Trophoblast cell (in vitro differentiated cells and primary cell): ENCODE measurements around the gene SLC35C1.

Source experiments
- DNase-seq, 2 donors: peaks; one replicate each; pipeline ENCODE4 v3.0.0-alpha.2; 2016
- H2AFZ ChIP-seq: 2 replicates; pipeline ENCODE4 v1.6.1; 2013; ENCODE audit warnings: low read length, moderate library complexity, mild to moderate bottlenecking; ENCODE audit not compliant: insufficient read depth, poor library complexity
- H2AK5ac ChIP-seq: 2 replicates; pipeline ENCODE4 v1.6.1; 2013; ENCODE audit warnings: mild to moderate bottlenecking, low read length
- H2BK120ac ChIP-seq: 2 replicates; pipeline ENCODE4 v1.6.1; 2013; ENCODE audit warnings: low read length, mild to moderate bottlenecking, moderate library complexity; ENCODE audit not compliant: insufficient read depth, poor library complexity
- H2BK12ac ChIP-seq: 2 replicates; pipeline ENCODE4 v1.6.1; 2013; ENCODE audit warnings: mild to moderate bottlenecking, low read length, moderate library complexity
- H2BK5ac ChIP-seq: 2 replicates; pipeline ENCODE4 v1.6.1; 2013; ENCODE audit warnings: low read length, low read depth, moderate library complexity, mild to moderate bottlenecking; ENCODE audit not compliant: poor library complexity
- H3K14ac ChIP-seq: 2 replicates; pipeline ENCODE4 v1.6.1; 2013; ENCODE audit warnings: mild to moderate bottlenecking, low read length
- H3K18ac ChIP-seq: 2 replicates; pipeline ENCODE4 v1.6.1; 2013; ENCODE audit warnings: mild to moderate bottlenecking, low read length
- H3K23ac ChIP-seq: 2 replicates; pipeline ENCODE4 v1.6.1; 2013; ENCODE audit warnings: low read length
- H3K27ac ChIP-seq: 2 replicates; pipeline ENCODE4 v1.5.1; 2013; ENCODE audit warnings: low read depth, mild to moderate bottlenecking, inconsistent platforms, low read length, moderate library complexity
- H3K27me3 ChIP-seq: 2 replicates; pipeline ENCODE4 v1.6.1; 2013; ENCODE audit warnings: inconsistent platforms, mild to moderate bottlenecking, low read length, moderate library complexity; ENCODE audit not compliant: insufficient read depth
- H3K36me3 ChIP-seq, 2 experiments: 1 replicate in 1 of 2; 2 replicates in 1 of 2; pipeline ENCODE4 v1.6.1; 2013; ENCODE audit warnings: low read length in 2 of 2, mild to moderate bottlenecking in 2 of 2, moderate library complexity in 1 of 2; ENCODE audit not compliant: insufficient read depth in 2 of 2, control insufficient read depth in 1 of 2
- H3K4ac ChIP-seq: 2 replicates; pipeline ENCODE4 v1.6.1; 2013; ENCODE audit warnings: low read depth, mild to moderate bottlenecking, low read length, moderate library complexity
- H3K4me1 ChIP-seq, 2 experiments: 1 replicate in 1 of 2; 2 replicates in 1 of 2; pipeline ENCODE4 v1.6.1; 2013; ENCODE audit warnings: low read length in 2 of 2, mild to moderate bottlenecking in 2 of 2, moderate library complexity in 1 of 2; ENCODE audit not compliant: insufficient read depth in 2 of 2, control insufficient read depth in 1 of 2
- H3K4me2 ChIP-seq: 2 replicates; pipeline ENCODE4 v1.6.1; 2013; ENCODE audit warnings: inconsistent platforms, mild to moderate bottlenecking, low read length, moderate library complexity
- H3K4me3 ChIP-seq: 2 replicates; pipeline ENCODE4 v1.5.1; 2013; ENCODE audit warnings: mild to moderate bottlenecking, low read depth, low read length, inconsistent platforms
- H3K79me1 ChIP-seq: one replicate; pipeline ENCODE4 v1.6.1; 2013; ENCODE audit warnings: low read length
- H3K79me2 ChIP-seq: 2 replicates; pipeline ENCODE4 v1.6.1; 2013; ENCODE audit warnings: low read length, mild to moderate bottlenecking; ENCODE audit not compliant: control insufficient read depth, insufficient read depth, poor library complexity
- H3K9ac ChIP-seq: 2 replicates; pipeline ENCODE4 v1.6.1; 2013; ENCODE audit warnings: mild to moderate bottlenecking, low read length
- H3K9me3 ChIP-seq: 2 replicates; pipeline ENCODE4 v1.6.1; 2013; ENCODE audit warnings: low read depth, mild to moderate bottlenecking, control low read depth, inconsistent platforms, low read length; ENCODE audit not compliant: insufficient read depth
- H4K12ac ChIP-seq: 2 replicates; pipeline ENCODE4 v1.6.1; 2013; ENCODE audit warnings: low read depth, mild to moderate bottlenecking, low read length, moderate library complexity
- H4K8ac ChIP-seq: 2 replicates; pipeline ENCODE4 v1.6.1; 2013; ENCODE audit warnings: low read depth, mild to moderate bottlenecking, low read length, moderate library complexity
- H4K91ac ChIP-seq: one replicate; pipeline ENCODE4 v1.6.1; 2013; ENCODE audit warnings: low read depth, mild to moderate bottlenecking, low read length, moderate library complexity
- WGBS: extraction: QIAGEN DNeasy Blood & Tissue Kit; methylation state at CpG from one replicate; pipeline ENCODE4 v1.1.7; 2013; ENCODE audit warnings: missing lambda C conversion rate; ENCODE audit not compliant: insufficient read length, insufficient coverage; ENCODE audit errors: extremely low coverage; 5-methylcytosine and 5-hydroxymethylcytosine counted together

SLC35C1 gene

GRCh38 chr11:45772449-45772774 is 32.5 kb upstream of the SLC35C1 start:
- H3K23ac ChIP-seq, result no peak overlapping the region
- no peak overlapping the region for H2BK120ac ChIP-seq
- no peak overlapping the region for H2AK5ac ChIP-seq
- peaks cover 5% of the 10 kb centered on the region for H3K9me3 ChIP-seq
- no peak for DNase-seq
- WGBS, result no CpG with 5 or more reads among the region's 5 CpGs
- H3K79me1 ChIP-seq, result no peaks in the 10 kb centered on the region
- no peak overlapping the region for H3K18ac ChIP-seq
- no peaks in the 10 kb centered on the region for H3K36me3 ChIP-seq
- no peak overlapping the region for H3K27ac ChIP-seq
- H3K9ac ChIP-seq, result no peak overlapping the region
- no peak overlapping the region for H3K4me2 ChIP-seq
- no peak overlapping the region for H2BK5ac ChIP-seq
- H4K91ac ChIP-seq, result no peak overlapping the region
- H2BK12ac ChIP-seq, result no peak overlapping the region
- H3K27me3 ChIP-seq, result no peaks in the 10 kb centered on the region
- no peaks in the 10 kb centered on the region for H3K79me2 ChIP-seq
- no peak overlapping the region for H4K12ac ChIP-seq
- no peak overlapping the region for H3K14ac ChIP-seq
- H3K4ac ChIP-seq, result no peak overlapping the region
- peaks cover 3 to 4% of the 10 kb centered on the region in 2 experiments for H3K4me1 ChIP-seq
- no peak overlapping the region for H3K4me3 ChIP-seq
- H2AFZ ChIP-seq, result no peak overlapping the region
- no peak overlapping the region for H4K8ac ChIP-seq

GRCh38 chr11:45772986-45773785 is 31.8 kb upstream of the SLC35C1 start:
- Histone ChIP-seq H3K9me3 (peaks cover 5% of the 10 kb centered on the region), H3K36me3 (no peaks in the 10 kb centered on the region), H3K14ac (no peak overlapping the region), H4K91ac (no peak overlapping the region), H3K18ac (no peak overlapping the region), H3K4me3 (no peak overlapping the region), H4K12ac (no peak overlapping the region), H3K27ac (no peak overlapping the region), H3K79me1 (no peaks in the 10 kb centered on the region), H2BK12ac (no peak overlapping the region), H2BK120ac (no peak overlapping the region), H2AK5ac (no peak overlapping the region), H3K27me3 (no peaks in the 10 kb centered on the region), H2AFZ (no peak overlapping the region), H3K23ac (no peak overlapping the region), H3K79me2 (no peaks in the 10 kb centered on the region), H2BK5ac (no peak overlapping the region), H3K4me2 (no peak overlapping the region), H3K9ac (no peak overlapping the region), H4K8ac (no peak overlapping the region), H3K4me1 (peaks cover 3 to 4% of the 10 kb centered on the region in 2 experiments), H3K4ac (no peak overlapping the region)
- DNase-seq, result no peak
- WGBS, result no CpG with 5 or more reads among the region's 11 CpGs

GRCh38 chr11:45773786-45774655 is 30.9 kb upstream of the SLC35C1 start:
- DNase-seq, result no peak
- H4K8ac ChIP-seq, result no peak overlapping the region
- H2BK12ac ChIP-seq, result no peak overlapping the region
- no CpG with 5 or more reads among the region's 12 CpGs for WGBS
- no peaks in the 10 kb centered on the region for H3K79me2 ChIP-seq
- peaks cover 5% of the 10 kb centered on the region for H3K9me3 ChIP-seq
- no peak overlapping the region for H2BK120ac ChIP-seq
- no peak overlapping the region for H3K4me3 ChIP-seq
- H3K4me1 ChIP-seq, result peaks cover 3 to 4% of the 10 kb centered on the region in 2 experiments
- H3K18ac ChIP-seq, result no peak overlapping the region
- H4K12ac ChIP-seq, result no peak overlapping the region
- no peak overlapping the region for H2AK5ac ChIP-seq
- H4K91ac ChIP-seq, result no peak overlapping the region
- H3K23ac ChIP-seq, result peak overlapping the region; percentile 2
- H3K36me3 ChIP-seq, result no peaks in the 10 kb centered on the region
- no peaks in the 10 kb centered on the region for H3K79me1 ChIP-seq
- H3K4ac ChIP-seq, result no peak overlapping the region
- no peaks in the 10 kb centered on the region for H3K27me3 ChIP-seq
- no peak overlapping the region for H2BK5ac ChIP-seq
- no peak overlapping the region for H3K4me2 ChIP-seq
- no peak overlapping the region for H3K14ac ChIP-seq
- H3K27ac ChIP-seq, result no peak overlapping the region
- no peak overlapping the region for H3K9ac ChIP-seq
- H2AFZ ChIP-seq, result no peak overlapping the region

GRCh38 chr11:45774786-45775185 is 30.2 kb upstream of the SLC35C1 start:
- peaks cover 5% of the 10 kb centered on the region for H3K9me3 ChIP-seq
- WGBS, result no CpG with 5 or more reads among the region's 4 CpGs

More at GRCh38 chr11:45774786-45775185, 30.2 kb upstream of the SLC35C1 start:
- Histone ChIP-seq H2AFZ (no peak overlapping the region), H3K27ac (no peak overlapping the region), H2AK5ac (no peak overlapping the region), H2BK5ac (no peak overlapping the region), H3K79me2 (no peaks in the 10 kb centered on the region), H3K14ac (no peak overlapping the region), H3K4me1 (peaks cover 3 to 4% of the 10 kb centered on the region in 2 experiments), H3K36me3 (no peaks in the 10 kb centered on the region), H3K4ac (no peak overlapping the region), H3K4me2 (no peak overlapping the region), H3K18ac (no peak overlapping the region), H4K12ac (no peak overlapping the region), H4K8ac (no peak overlapping the region), H3K4me3 (no peak overlapping the region), H3K9ac (no peak overlapping the region), H2BK120ac (no peak overlapping the region), H3K79me1 (no peaks in the 10 kb centered on the region), H2BK12ac (no peak overlapping the region), H3K23ac (no peak overlapping the region), H3K27me3 (no peaks in the 10 kb centered on the region), H4K91ac (no peak overlapping the region)
- DNase-seq, result no peak
